ENCODE results near the gene CPVL. TPM values are rescaled to one million over a fixed set of nuclear protein-coding genes. Genes with fewer than 3 reads are reported as not detected.

Gene CPVL
- total and polyA plus RNA-seq, 11 donors: 68.8 to 247 (median 134) TPM

- 63 to 95% (median 92%) methylated on average over 1 of the region's 1 CpG; no CpG with 5 or more reads in 1 of the 4 donors for WGBS, 4 donors
- Histone ChIP-seq H3K27ac (peak overlapping the region in 1 of 12 donors; percentile 75), H3K9me3 (no peaks in the 10 kb centered on the region), H3K36me3 (no peaks in the 10 kb centered on the region), H3K27me3 (no peaks in the 10 kb centered on the region), H3K4me3 (no peak overlapping the region), H3K4me1 (peaks cover 0 to 11% (median 0%) of the 10 kb centered on the region in 12 donors)
- DNase-seq (no peak), ATAC-seq (no peak)
- intact Hi-C loops (cut with DNase I): no loop called here
- TF ChIP-seq POLR2A (IDR thresholded peaks at IDR 0.05): no peak
- TF ChIP-seq, protein P1, sequence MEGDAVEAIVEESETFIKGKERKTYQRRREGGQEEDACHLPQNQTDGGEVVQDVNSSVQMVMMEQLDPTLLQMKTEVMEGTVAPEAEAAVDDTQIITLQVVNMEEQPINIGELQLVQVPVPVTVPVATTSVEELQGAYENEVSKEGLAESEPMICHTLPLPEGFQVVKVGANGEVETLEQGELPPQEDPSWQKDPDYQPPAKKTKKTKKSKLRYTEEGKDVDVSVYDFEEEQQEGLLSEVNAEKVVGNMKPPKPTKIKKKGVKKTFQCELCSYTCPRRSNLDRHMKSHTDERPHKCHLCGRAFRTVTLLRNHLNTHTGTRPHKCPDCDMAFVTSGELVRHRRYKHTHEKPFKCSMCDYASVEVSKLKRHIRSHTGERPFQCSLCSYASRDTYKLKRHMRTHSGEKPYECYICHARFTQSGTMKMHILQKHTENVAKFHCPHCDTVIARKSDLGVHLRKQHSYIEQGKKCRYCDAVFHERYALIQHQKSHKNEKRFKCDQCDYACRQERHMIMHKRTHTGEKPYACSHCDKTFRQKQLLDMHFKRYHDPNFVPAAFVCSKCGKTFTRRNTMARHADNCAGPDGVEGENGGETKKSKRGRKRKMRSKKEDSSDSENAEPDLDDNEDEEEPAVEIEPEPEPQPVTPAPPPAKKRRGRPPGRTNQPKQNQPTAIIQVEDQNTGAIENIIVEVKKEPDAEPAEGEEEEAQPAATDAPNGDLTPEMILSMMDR (IDR thresholded peaks at IDR 0.05): no peak
These were observed 32.8 kb upstream of the CPVL start for GRCh38 chr7:29179115-29179514.

DNA sequence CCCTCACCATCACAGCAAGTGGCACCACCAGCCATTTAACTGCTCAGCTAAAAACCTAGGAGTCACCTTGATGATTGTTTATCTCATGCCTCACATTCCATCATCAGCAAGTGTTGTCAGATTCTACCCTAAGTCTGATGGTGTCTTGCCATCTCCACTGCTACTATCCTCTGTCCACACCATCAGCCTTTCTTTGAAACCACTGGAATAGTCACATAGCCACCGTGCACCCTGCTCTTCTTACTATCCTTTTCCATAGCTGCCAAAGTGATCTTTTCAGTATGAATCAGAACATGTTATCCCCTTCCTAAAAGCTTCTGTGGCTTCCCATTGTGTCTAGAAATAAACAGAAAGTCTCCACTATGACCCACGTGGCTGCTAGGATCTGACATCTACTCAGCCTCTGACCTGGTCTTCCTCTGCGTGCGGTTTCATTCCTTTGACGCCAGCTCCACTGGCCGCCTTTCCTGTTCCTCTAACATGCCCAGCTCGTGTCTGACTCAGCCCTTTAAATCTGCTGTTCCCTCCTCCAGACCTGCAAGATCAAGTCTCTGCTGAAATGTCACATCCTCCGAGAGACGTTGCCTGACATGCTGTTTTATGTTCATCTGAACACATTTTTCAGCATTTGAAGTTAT is 31.7 kb upstream of the CPVL start:
- no peaks in the 10 kb centered on the region for H3K27me3 ChIP-seq
- no peak for TF ChIP-seq POLR2A (IDR thresholded peaks at IDR 0.05)
- TF ChIP-seq, protein P1 (IDR thresholded peaks at IDR 0.05): no peak
- intact Hi-C loops (cut with DNase I): no loop called here

DNA sequence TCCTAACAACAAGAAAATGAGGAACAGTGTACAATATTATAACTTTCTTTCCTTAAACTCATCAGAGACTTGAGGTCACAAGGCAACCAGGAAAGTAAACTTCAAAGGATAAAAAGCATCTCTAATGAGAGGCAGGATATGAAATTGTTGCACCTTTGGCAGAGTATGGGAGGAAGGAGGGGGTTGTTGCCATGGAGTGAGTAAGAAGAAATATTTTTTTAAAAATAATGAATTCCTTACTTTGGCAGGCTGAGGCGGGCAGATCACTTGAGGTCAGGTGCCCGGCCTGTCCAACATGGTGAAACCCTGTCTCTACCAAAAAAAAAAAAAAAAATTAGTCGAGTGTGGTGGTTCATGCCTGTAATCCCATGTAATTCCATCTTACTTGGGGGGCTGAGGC is 27.1 kb upstream of the CPVL start:
- H3K9me3 ChIP-seq: no peaks in the 10 kb centered on the region
- peaks cover 0 to 5% (median 0%) of the 10 kb centered on the region in 9 donors for H3K36me3 ChIP-seq
- intact Hi-C loops (cut with DNase I): no loop called here
- peaks cover 0 to 16% (median 4%) of the 10 kb centered on the region in 12 donors for H3K4me1 ChIP-seq
- TF ChIP-seq, protein P1 (IDR thresholded peaks at IDR 0.05): no peak
- no peak for TF ChIP-seq POLR2A (IDR thresholded peaks at IDR 0.05)
- 78 to 85% (median 81%) methylated on average over 3 of the region's 3 CpGs for WGBS, 4 donors
- H3K27ac ChIP-seq: no peak overlapping the region
- H3K27me3 ChIP-seq: no peaks in the 10 kb centered on the region
- DNase-seq (no peak), ATAC-seq (no peak)
- H3K4me3 ChIP-seq: no peak overlapping the region

More for the DNA sequence above, 31.7 kb upstream of the CPVL start:
- DNase-seq (peak in 4 of 5 donors; percentile 57 to 64 (median 64)), ATAC-seq (peak; percentile 85 to 97 (median 90))
- no peak overlapping the region for H3K4me3 ChIP-seq
- H3K4me1 ChIP-seq: peaks cover 0 to 12% (median 2%) of the 10 kb centered on the region in 12 donors
- H3K27ac ChIP-seq: peak overlapping the region in 4 of 12 donors; percentile 18 to 75 (median 42)
- 35 to 56% (median 45%) methylated on average over 9 of the region's 9 CpGs for WGBS, 4 donors
- no peaks in the 10 kb centered on the region for H3K9me3 ChIP-seq
- no peaks in the 10 kb centered on the region for H3K36me3 ChIP-seq

DNA sequence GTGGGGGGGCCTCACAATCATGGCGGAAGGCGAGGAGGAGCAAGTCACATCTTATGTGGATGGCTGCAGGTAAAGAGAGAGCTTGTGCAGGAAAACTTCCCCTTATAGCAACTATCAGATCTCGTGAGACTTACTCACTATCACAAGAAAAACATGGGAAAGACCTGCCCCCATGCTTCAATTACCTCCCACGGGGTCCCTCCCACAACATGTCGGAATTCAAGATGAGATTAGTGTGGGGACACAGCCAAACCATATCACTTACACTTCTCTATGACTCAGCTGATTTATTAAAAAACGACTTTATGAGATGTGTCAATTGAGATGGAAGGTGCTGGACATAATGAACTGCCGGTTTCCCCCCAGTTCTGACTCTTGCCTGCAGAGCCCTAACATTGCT is 24.4 kb upstream of the CPVL start:
- Histone ChIP-seq H3K27me3 (no peaks in the 10 kb centered on the region), H3K36me3 (peaks cover 0 to 5% (median 0%) of the 10 kb centered on the region in 9 donors), H3K27ac (no peak overlapping the region), H3K4me3 (no peak overlapping the region), H3K9me3 (peaks cover 0 to 5% (median 0%) of the 10 kb centered on the region in 12 donors), H3K4me1 (peaks cover 0 to 20% (median 0%) of the 10 kb centered on the region in 12 donors)
- WGBS, 4 donors: 61 to 75% (median 70%) methylated on average over 7 of the region's 7 CpGs
- DNase-seq (no peak), ATAC-seq (no peak)
- no peak for TF ChIP-seq POLR2A (IDR thresholded peaks at IDR 0.05)
- intact Hi-C loops (cut with DNase I): no loop called here

Measured in heart left ventricle (tissue), 16 donors.